ENCODE results near the gene HNRNPA3. TPM values are rescaled to one million over a fixed set of nuclear protein-coding genes. Genes with fewer than 3 reads are reported as not detected.

Gene HNRNPA3
- total and polyA plus RNA-seq, 10 of the 15 experiments (the other 5 are each of a cell fraction or from before 2014, with no cell fraction given) = 40.4 to 343 (median 206) TPM

DNA sequence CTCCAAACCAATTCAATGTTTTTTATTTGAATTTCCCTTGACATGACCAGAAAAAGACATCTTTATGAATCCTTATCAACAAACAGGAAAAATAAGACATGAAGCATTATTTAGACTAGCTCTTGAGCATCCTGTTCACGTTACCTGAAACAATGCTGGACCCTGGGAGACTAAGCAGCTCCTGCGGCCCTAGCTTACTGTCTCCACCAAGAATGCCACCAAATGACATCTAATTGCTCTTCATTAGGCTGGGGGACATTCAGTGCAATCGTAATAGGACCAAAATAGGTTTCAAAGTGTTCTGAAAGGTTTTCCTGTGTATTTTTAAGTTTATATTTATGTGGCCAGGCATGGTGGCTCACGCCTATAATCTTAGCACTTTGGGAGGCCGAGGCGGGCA is 26.5 kb downstream of the HNRNPA3 start (continued):
- TF ChIP-seq TCF3 (IDR thresholded peaks at IDR 0.05; ENCODE audit: borderline replicate concordance, insufficient read depth, low read depth, low read length) = no peak

DNA sequence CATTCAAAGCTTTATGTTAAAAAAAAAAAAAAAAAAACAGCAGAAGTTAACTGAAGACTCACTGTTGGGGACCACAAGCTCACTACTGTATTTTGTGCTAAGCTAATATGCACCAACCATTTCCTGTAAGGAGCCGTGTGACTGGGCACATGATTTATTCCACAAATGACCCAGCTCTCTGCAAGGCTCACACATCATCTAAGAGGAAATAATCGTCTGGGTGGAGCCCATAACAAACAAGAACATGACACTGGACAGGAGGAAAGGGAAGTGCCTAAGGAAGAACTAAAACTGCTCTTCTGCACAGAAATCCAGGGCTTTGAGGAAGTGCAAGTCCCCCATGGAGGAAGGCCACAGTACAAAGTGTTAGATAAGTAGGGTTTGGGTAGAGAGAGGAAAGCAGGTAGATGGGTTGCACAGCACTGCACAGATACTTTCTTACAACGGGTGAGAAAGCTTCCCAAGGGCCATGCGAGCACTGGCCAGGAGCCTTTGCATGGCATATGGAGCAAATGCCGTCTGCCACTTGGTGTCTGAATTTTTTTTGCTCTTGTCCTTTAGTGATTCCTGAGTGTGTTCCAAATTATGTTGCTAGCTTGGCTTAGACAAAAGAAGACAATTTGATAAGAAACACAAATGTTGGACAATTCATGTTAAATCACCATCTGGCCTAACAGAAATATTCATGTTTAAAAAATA is 27.5 kb downstream of the HNRNPA3 start:
- ChIA-PET CTCF (interaction anchor here (0.9 to 3.6 kb wide), 14 partner anchors 9 to 95 kb away, joined by 3 to 24 read pairs (median 5); no protein-coding TSS in a partner anchor), RAD21 (ENCODE audit: unreplicated experiment) (interaction anchor here (0.9 to 2.6 kb wide), 6 partner anchors 10 to 94 kb away, joined by 3 to 32 read pairs (median 8); partner anchors contain the start of genes HNRNPA3 and NFE2L2), POLR2A (interaction anchor here (0.6 to 4.4 kb wide), 9 partner anchors 9 to 61 kb away, joined by 3 to 29 read pairs (median 5); partner anchors contain the start of genes HNRNPA3 and NFE2L2), SMC1A (ENCODE audit: uncharacterized antibody, unreplicated experiment) (interaction anchor here (0.7 to 3.3 kb wide), 18 partner anchors 9 to 569 kb away, joined by 3 to 23 read pairs (median 4); no protein-coding TSS in a partner anchor)
- ATAC-seq (peak; percentile 86), FAIRE-seq (no peak), DNase-seq (ENCODE audit: low read depth, low spot score) (peak; percentile 47)
- Histone ChIP-seq H3K4me2 (ENCODE audit: control insufficient read depth, insufficient read depth) (peak overlapping the region; percentile 26; the same call in 1 of the 2 replicates), H3K4me3 (no peak overlapping the region), H3K36me3 (ENCODE audit: control insufficient read depth in 2 of 2, insufficient read depth in 2 of 2, low read length in 1 of 2) (peaks cover 0 to 6% of the 10 kb centered on the region in 2 experiments; a peak in 3 of 4 replicates), H3K27ac (ENCODE audit: control insufficient read depth, insufficient read depth) (peak overlapping the region; percentile 0; the same call in 1 of the 2 replicates), H3K27me3 (replicated peaks in 1 of 2; ENCODE audit: control insufficient read depth in 2 of 2, insufficient read depth in 2 of 2, low read length in 1 of 2) (no peaks in the 10 kb centered on the region), H4K20me1 (ENCODE audit: control insufficient read depth, insufficient read depth) (peaks cover 2% of the 10 kb centered on the region; the same call in 1 of the 2 replicates), H2AFZ (ENCODE audit: control insufficient read depth, low read depth, low read length) (no peak overlapping the region), H3K4me1 (ENCODE audit: control insufficient read depth, insufficient read depth, low read length) (peaks cover 22% of the 10 kb centered on the region), H3K79me2 (ENCODE audit: control insufficient read depth, insufficient read depth, low read length) (peaks cover 84% of the 10 kb centered on the region), H3K9ac (ENCODE audit: control insufficient read depth, insufficient read depth, low read length) (no peak overlapping the region), H3K9me3 (replicated peaks; ENCODE audit: control insufficient read depth, insufficient read depth, low read length) (no peaks in the 10 kb centered on the region)
- in situ Hi-C loops (cut with MboI) (no loop called here), intact Hi-C loops (cut with micrococcal nuclease; ENCODE audit: unreplicated experiment) (loop anchor here (2.0 to 5.0 kb wide), 2 partner anchors 23 to 92 kb away; no protein-coding TSS in a partner anchor)
- no TSS peak for BruUV-seq (replicated peaks)
- WGBS (ENCODE audit: insufficient coverage, insufficient replicate concordance, low lambda C conversion rate, missing lambda C conversion rate) = 31% methylated on average over 5 of the region's 5 CpGs
- TF ChIP-seq NFIC (IDR thresholded peaks at IDR 0.05; ENCODE audit: low read depth, low read length) (no peak), MTA2 (IDR thresholded peaks at IDR 0.05; ENCODE audit: low read depth) (0 out of 2 replicates have a peak, but pooled peaks have one; percentile 16), NBN (IDR thresholded peaks at IDR 0.05) (0 out of 2 replicates have a peak, but pooled peaks have one; percentile 36), HDAC2 (IDR thresholded peaks at IDR 0.05) (no peak), TARDBP (IDR thresholded peaks at IDR 0.05; ENCODE audit: borderline replicate concordance) (no peak), IKZF2 (IDR thresholded peaks at IDR 0.05) (peak in 1 of 2 experiments; percentile 42; a peak in 1 of 4 replicates), HDGF (IDR thresholded peaks at IDR 0.05) (peak; percentile 52; the same call in 1 of the 2 replicates), ZZZ3 (IDR thresholded peaks at IDR 0.05; ENCODE audit: control insufficient read depth, insufficient read length, low read depth) (no peak), RAD51 (IDR thresholded peaks at IDR 0.05) (peak; percentile 95), STAT3 (IDR thresholded peaks at IDR 0.05; ENCODE audit: low read depth, low read length) (no peak), ATF7 (IDR thresholded peaks at IDR 0.05; ENCODE audit: low read depth) (0 out of 2 replicates have a peak, but pooled peaks have one; percentile 24), CEBPB (IDR thresholded peaks at IDR 0.05; ENCODE audit: borderline replicate concordance in 1 of 2, low read depth in 2 of 2, low read length in 2 of 2) (no peak), KAT2A (conservative IDR thresholded peaks at IDR 0.05; ENCODE audit: control insufficient read depth, low read depth, low read length) (no peak)
- TF ChIP-seq, protein P1, sequence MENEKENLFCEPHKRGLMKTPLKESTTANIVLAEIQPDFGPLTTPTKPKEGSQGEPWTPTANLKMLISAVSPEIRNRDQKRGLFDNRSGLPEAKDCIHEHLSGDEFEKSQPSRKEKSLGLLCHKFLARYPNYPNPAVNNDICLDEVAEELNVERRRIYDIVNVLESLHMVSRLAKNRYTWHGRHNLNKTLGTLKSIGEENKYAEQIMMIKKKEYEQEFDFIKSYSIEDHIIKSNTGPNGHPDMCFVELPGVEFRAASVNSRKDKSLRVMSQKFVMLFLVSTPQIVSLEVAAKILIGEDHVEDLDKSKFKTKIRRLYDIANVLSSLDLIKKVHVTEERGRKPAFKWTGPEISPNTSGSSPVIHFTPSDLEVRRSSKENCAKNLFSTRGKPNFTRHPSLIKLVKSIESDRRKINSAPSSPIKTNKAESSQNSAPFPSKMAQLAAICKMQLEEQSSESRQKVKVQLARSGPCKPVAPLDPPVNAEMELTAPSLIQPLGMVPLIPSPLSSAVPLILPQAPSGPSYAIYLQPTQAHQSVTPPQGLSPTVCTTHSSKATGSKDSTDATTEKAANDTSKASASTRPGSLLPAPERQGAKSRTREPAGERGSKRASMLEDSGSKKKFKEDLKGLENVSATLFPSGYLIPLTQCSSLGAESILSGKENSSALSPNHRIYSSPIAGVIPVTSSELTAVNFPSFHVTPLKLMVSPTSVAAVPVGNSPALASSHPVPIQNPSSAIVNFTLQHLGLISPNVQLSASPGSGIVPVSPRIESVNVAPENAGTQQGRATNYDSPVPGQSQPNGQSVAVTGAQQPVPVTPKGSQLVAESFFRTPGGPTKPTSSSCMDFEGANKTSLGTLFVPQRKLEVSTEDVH (IDR thresholded peaks at IDR 0.05; ENCODE audit: low read depth, partially characterized antibody) = peak; percentile 21
- TF ChIP-seq, protein P2, sequence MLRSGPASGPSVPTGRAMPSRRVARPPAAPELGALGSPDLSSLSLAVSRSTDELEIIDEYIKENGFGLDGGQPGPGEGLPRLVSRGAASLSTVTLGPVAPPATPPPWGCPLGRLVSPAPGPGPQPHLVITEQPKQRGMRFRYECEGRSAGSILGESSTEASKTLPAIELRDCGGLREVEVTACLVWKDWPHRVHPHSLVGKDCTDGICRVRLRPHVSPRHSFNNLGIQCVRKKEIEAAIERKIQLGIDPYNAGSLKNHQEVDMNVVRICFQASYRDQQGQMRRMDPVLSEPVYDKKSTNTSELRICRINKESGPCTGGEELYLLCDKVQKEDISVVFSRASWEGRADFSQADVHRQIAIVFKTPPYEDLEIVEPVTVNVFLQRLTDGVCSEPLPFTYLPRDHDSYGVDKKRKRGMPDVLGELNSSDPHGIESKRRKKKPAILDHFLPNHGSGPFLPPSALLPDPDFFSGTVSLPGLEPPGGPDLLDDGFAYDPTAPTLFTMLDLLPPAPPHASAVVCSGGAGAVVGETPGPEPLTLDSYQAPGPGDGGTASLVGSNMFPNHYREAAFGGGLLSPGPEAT (IDR thresholded peaks at IDR 0.05; ENCODE audit: low read depth) = peak; percentile 41; the same call in 1 of the 2 replicates
- TF ChIP-seq, protein P3, sequence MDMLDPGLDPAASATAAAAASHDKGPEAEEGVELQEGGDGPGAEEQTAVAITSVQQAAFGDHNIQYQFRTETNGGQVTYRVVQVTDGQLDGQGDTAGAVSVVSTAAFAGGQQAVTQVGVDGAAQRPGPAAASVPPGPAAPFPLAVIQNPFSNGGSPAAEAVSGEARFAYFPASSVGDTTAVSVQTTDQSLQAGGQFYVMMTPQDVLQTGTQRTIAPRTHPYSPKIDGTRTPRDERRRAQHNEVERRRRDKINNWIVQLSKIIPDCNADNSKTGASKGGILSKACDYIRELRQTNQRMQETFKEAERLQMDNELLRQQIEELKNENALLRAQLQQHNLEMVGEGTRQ (IDR thresholded peaks at IDR 0.05; ENCODE audit: borderline replicate concordance, low read depth, low read length) = peak; percentile 62; the same call in 1 of the 2 replicates
